ENCODE measurements around the gene SGPL1.

Gene SGPL1

GRCh38 chr10:70884741-70885140 is 69.0 kb downstream of the SGPL1 start:
- H3K4me3 ChIP-seq (ENCODE audit: low read depth in 1 of 2, low read length in 1 of 2), result no peak overlapping the region
- H3K9me3 ChIP-seq, result no peaks in the 10 kb centered on the region
- no peak overlapping the region for H3K27ac ChIP-seq
- peaks cover 11% of the 10 kb centered on the region for H3K27me3 ChIP-seq
- H3K36me3 ChIP-seq, result no peaks in the 10 kb centered on the region
- TF ChIP-seq, protein P1, sequence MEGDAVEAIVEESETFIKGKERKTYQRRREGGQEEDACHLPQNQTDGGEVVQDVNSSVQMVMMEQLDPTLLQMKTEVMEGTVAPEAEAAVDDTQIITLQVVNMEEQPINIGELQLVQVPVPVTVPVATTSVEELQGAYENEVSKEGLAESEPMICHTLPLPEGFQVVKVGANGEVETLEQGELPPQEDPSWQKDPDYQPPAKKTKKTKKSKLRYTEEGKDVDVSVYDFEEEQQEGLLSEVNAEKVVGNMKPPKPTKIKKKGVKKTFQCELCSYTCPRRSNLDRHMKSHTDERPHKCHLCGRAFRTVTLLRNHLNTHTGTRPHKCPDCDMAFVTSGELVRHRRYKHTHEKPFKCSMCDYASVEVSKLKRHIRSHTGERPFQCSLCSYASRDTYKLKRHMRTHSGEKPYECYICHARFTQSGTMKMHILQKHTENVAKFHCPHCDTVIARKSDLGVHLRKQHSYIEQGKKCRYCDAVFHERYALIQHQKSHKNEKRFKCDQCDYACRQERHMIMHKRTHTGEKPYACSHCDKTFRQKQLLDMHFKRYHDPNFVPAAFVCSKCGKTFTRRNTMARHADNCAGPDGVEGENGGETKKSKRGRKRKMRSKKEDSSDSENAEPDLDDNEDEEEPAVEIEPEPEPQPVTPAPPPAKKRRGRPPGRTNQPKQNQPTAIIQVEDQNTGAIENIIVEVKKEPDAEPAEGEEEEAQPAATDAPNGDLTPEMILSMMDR (IDR thresholded peaks at IDR 0.05), result no peak
- peaks cover 11 to 13% of the 10 kb centered on the region in 2 experiments for H3K4me1 ChIP-seq (ENCODE audit: control insufficient read depth in 1 of 2, insufficient read depth in 1 of 2, low read depth in 1 of 2, low read length in 1 of 2)

DNA sequence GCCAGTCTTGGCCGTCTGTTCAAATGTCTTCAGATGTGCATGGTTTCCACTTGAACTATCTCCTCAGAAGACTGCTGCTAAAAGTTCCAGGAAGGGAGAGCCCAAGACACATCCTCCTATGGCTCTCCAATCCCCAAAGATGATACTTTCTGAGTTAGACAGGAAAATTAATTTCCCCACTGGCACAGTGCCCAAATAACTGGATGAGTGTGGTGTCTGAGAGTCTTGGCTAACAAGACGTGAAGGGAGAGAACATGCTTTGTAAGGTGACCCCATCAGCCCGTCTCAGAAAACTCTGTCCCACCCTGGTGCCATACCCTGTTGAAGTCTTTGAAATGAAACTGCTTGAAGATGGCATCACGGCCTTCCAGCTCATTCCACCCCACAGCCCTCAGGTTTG is 69.7 kb downstream of the SGPL1 start:
- Histone ChIP-seq H3K4me1 (ENCODE audit: control insufficient read depth in 1 of 2, insufficient read depth in 1 of 2, low read depth in 1 of 2, low read length in 1 of 2) (peaks cover 11 to 13% of the 10 kb centered on the region in 2 experiments), H3K4me3 (ENCODE audit: low read depth in 1 of 2, low read length in 1 of 2) (no peak overlapping the region), H3K36me3 (no peaks in the 10 kb centered on the region), H3K27ac (no peak overlapping the region), H3K27me3 (peaks cover 11% of the 10 kb centered on the region), H3K9me3 (no peaks in the 10 kb centered on the region)
- TF ChIP-seq, protein P1 (IDR thresholded peaks at IDR 0.05), result no peak

DNA sequence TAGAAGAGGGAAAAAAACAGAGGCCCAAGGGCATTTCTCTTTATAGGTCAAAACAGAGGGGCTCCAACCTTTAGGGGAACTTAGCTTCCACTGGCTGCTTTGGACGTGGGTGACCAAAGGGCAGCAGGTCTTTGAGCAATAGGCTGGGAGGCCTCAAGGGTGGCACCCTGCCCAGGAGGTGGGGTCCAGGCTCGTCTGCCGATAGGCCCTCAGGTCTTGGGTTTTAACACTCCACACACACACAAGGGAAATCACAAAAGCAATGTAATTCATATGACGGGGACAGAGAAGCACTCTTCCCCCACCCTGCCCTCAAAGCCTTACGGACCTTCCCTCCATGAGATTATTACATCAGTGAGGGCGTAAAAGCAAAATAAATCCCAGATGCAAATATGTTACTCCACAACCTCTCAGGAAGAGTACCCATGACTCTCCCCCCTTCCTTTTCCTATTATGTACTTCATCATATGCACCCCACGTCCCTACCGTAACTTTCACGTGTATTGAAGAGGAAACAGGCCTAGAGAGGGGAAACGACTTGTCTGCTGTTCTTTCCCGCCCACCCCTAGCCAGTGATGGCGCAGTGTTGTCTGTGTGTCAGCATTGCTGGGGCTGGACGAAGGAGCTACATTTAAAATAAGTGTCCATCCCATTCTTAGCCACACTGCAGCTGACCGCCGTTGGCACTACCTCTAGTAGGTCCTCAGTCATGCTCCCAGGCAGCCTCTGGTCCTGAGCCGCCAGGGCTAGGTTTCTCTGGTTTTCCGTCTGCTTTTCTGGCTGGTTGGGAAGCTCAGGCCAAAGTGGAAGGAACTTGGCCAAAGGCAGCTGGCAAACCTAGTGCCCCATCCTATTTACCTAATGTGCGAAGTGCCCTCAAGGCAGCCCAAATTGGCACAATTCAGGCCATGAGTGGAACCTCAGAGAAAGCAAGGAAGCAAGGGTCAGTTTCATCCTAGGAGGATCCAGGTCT is 70.5 kb downstream of the SGPL1 start:
- Histone ChIP-seq H3K27ac (no peak overlapping the region), H3K4me3 (ENCODE audit: low read depth in 1 of 2, low read length in 1 of 2) (no peak overlapping the region), H3K27me3 (peaks cover 11% of the 10 kb centered on the region), H3K9me3 (no peaks in the 10 kb centered on the region), H3K36me3 (no peaks in the 10 kb centered on the region), H3K4me1 (ENCODE audit: control insufficient read depth in 1 of 2, insufficient read depth in 1 of 2, low read depth in 1 of 2, low read length in 1 of 2) (peaks cover 11 to 13% of the 10 kb centered on the region in 2 experiments)
- TF ChIP-seq, protein P1 (IDR thresholded peaks at IDR 0.05), result no peak

DNA sequence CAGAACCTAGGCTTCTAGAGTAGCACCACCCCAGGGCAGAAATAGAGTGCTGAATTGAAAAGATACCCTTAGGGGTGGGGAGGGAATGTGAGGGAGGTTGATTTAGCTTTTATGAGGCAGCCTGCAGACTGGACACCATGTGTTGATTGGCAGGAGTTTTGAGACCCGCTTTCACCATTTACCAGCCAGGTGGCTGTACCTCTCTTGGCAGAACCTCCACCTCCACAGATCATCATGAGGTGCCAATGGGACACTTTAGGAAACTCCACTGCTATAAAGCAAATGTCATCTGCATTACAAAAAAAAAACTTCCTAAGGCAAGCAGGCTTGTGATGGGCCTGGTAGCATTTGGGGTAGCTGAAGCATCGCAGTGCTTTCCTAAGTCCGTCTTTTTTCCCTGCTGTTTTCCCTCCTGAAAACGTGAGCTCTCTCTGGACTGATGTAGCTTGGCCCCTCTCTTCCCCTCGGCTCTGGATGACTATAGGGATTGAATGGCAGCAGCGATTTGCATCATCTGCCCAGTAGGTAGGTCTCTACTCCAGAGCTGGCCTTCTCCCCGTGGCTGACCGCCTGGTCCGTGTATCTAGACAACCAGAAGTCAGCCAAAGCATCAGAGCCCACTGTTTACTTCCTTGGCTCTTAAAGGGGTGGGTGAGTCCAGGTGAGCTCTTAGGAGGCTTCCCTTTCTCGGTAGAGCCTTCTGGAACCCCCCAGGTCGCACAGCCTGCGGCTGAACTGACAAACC is 71.3 kb downstream of the SGPL1 start:
- Histone ChIP-seq H3K27me3 (peaks cover 11% of the 10 kb centered on the region), H3K27ac (no peak overlapping the region), H3K4me1 (ENCODE audit: control insufficient read depth in 1 of 2, insufficient read depth in 1 of 2, low read depth in 1 of 2, low read length in 1 of 2) (peaks cover 11 to 13% of the 10 kb centered on the region in 2 experiments), H3K36me3 (no peaks in the 10 kb centered on the region), H3K4me3 (ENCODE audit: low read depth in 1 of 2, low read length in 1 of 2) (peak overlapping the region in 1 of 2 experiments; percentile 53), H3K9me3 (no peaks in the 10 kb centered on the region)
- TF ChIP-seq, protein P1 (IDR thresholded peaks at IDR 0.05), result no peak

- Histone ChIP-seq H3K27me3 (peaks cover 11% of the 10 kb centered on the region), H3K27ac (no peak within 1 kb of the TSS), H3K36me3 (no peaks in the 10 kb centered on the region), H3K9me3 (no peaks in the 10 kb centered on the region), H3K4me1 (ENCODE audit: control insufficient read depth in 1 of 2, insufficient read depth in 1 of 2, low read depth in 1 of 2, low read length in 1 of 2) (peaks cover 11 to 14% of the 10 kb centered on the region in 2 experiments), H3K4me3 (ENCODE audit: low read depth in 1 of 2, low read length in 1 of 2) (peak within 1 kb of the TSS; percentile 53 to 63)
- TF ChIP-seq, protein P1 (IDR thresholded peaks at IDR 0.05), result no peak
These were observed 72.4 kb downstream of the SGPL1 start, which contains the start of gene PCBD1 for GRCh38 chr10:70887804-70888800. PCBD1 (minus strand) TSS chr10:70888565; CDS start chr10:70888533, 32 bp downstream.
